Measurements from ENCODE around the gene SAPCD2. TPM values are rescaled to one million over a fixed set of nuclear protein-coding genes. Genes with fewer than 3 reads are reported as not detected.

Gene SAPCD2
- total and polyA plus RNA-seq, 8 donors = 0.04 to 0.97 (median 0.34) TPM

- Histone ChIP-seq H3K36me3 (peaks cover 0 to 35% (median 0%) of the 10 kb centered on the region in 3 donors), H3K4me3 (no peak overlapping the region), H3K4me1 (no peaks in the 10 kb centered on the region), H3K27me3 (no peaks in the 10 kb centered on the region), H3K27ac (no peak overlapping the region), H3K9me3 (no peaks in the 10 kb centered on the region)
- WGBS, 2 donors = 96 to 98% methylated on average over 36 of the region's 36 CpGs
- ATAC-seq (no peak), DNase-seq (no peak), FAIRE-seq (no peak)
- intact Hi-C loops (cut with DNase I) = no loop called here
- no peak for TF ChIP-seq CTCF (IDR thresholded peaks at IDR 0.05)
Observed at GRCh38 chr9:137014776-137015539, 55.4 kb downstream of the SAPCD2 start.

DNA sequence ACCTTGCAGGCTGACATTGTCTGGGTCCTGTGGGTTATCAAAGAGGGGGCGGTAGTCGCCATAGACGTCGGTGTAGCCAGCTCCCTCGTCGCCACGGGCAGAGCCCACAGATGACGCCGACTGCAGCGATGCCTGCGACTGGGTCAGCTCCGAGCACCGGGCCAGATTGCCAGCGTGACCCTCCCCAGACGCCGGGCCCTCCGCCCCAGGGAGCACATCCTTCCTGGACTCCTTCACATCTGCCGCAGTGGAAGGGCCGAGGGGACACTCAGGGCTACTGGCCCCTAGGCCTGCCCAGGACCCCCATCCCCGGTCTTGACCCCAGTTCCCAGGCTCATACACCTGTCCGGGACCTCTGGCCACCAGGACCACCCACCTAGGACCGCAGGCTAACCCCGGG lies 56.2 kb downstream of the SAPCD2 start:
- intact Hi-C loops (cut with DNase I) = no loop called here
- no peak for TF ChIP-seq CTCF (IDR thresholded peaks at IDR 0.05)
- no peak for FAIRE-seq
- H3K4me3 ChIP-seq = no peak overlapping the region
- H3K9me3 ChIP-seq = no peaks in the 10 kb centered on the region
- no peaks in the 10 kb centered on the region for H3K27me3 ChIP-seq
- 89 to 96% methylated on average over 23 of the region's 23 CpGs for WGBS, 2 donors
- H3K4me1 ChIP-seq = no peaks in the 10 kb centered on the region
- no peak for ATAC-seq
- H3K27ac ChIP-seq = no peak overlapping the region
- H3K36me3 ChIP-seq = peaks cover 0 to 42% (median 0%) of the 10 kb centered on the region in 3 donors
- DNase-seq = no peak

DNA sequence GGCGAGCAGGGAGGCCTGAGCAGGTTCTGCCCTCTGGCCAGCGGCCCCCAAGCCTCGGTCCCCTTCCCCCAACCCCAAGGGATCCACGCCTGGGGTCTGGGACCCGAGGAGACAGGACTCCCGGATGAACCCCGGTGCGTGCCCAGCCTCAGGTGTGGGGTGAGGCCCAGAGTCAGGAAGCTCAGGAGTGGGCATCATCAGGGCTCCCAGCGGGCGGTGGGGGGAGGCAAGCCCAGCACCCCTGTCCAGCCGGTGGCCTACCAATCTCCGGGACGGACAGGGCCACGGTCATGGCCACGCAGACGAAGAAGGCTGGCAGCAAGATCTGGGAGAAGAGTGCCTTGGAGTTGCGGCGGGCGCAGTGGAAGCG lies 56.8 kb downstream of the SAPCD2 start:
- Histone ChIP-seq H3K4me3 (no peak overlapping the region), H3K4me1 (no peaks in the 10 kb centered on the region), H3K27ac (no peak overlapping the region), H3K36me3 (peaks cover 0 to 38% (median 0%) of the 10 kb centered on the region in 3 donors), H3K9me3 (no peaks in the 10 kb centered on the region), H3K27me3 (no peaks in the 10 kb centered on the region)
- no peak for TF ChIP-seq CTCF (IDR thresholded peaks at IDR 0.05)
- ATAC-seq (no peak), FAIRE-seq (no peak), DNase-seq (no peak)
- WGBS, 2 donors = 97% methylated on average over 19 to 20 of the region's 20 CpGs
- intact Hi-C loops (cut with DNase I) = no loop called here

GRCh38 chr9:137012694-137013570 lies 57.4 kb downstream of the SAPCD2 start:
- DNase-seq = no peak
- no peaks in the 10 kb centered on the region for H3K9me3 ChIP-seq

More at GRCh38 chr9:137012694-137013570, 57.4 kb downstream of the SAPCD2 start:
- H3K36me3 ChIP-seq = peaks cover 0 to 38% (median 0%) of the 10 kb centered on the region in 3 donors
- 89 to 93% methylated on average over 67 of the region's 67 CpGs for WGBS, 2 donors
- TF ChIP-seq CTCF (IDR thresholded peaks at IDR 0.05) = no peak
- H3K27ac ChIP-seq = no peak overlapping the region
- intact Hi-C loops (cut with DNase I) = no loop called here
- ATAC-seq (no peak), FAIRE-seq (no peak)
- H3K4me1 ChIP-seq = no peaks in the 10 kb centered on the region
- no peak overlapping the region for H3K4me3 ChIP-seq
- no peaks in the 10 kb centered on the region for H3K27me3 ChIP-seq

Other genes starting within 250 kb of the SAPCD2 start
Only the 30 nearest of the 36 such genes appear.
- gene TRAF2, start 184.0 kb downstream of the SAPCD2 start, total RNA-seq = 10 to 100 TPM in 1 of 6 donors, 1 to 10 TPM in 5; 4.8 to 13.4 (median 6.9) TPM
- gene TRAF2, start 184.0 kb downstream of the SAPCD2 start, polyA plus RNA-seq = 10 to 100 TPM; 14.4 TPM
- 10 to 100 TPM; 56.2 to 80.2 (median 60.4) TPM for gene FBXW5, start 125.8 kb downstream of the SAPCD2 start, total RNA-seq
- gene FBXW5, start 125.8 kb downstream of the SAPCD2 start, polyA plus RNA-seq = 100 to 1,000 TPM; 112 to 117 TPM
- gene C8G, start 125.3 kb downstream of the SAPCD2 start, total RNA-seq = 1 to 10 TPM in 1 of 6 donors, under 1 TPM in 4, not detected in 1; 0.24 to 1.2 (median 0.43) TPM
- 1 to 10 TPM in 1 of 2 donors, under 1 TPM in 1; 0.84 to 5.0 TPM for gene C8G, start 125.3 kb downstream of the SAPCD2 start, polyA plus RNA-seq
- gene LCN12, start 118.3 kb downstream of the SAPCD2 start, total RNA-seq = 1 to 10 TPM in 5 of 6 donors, under 1 TPM in 1; 0.57 to 7.6 (median 3.0) TPM
- gene LCN12, start 118.3 kb downstream of the SAPCD2 start, polyA plus RNA-seq = 10 to 100 TPM in 1 of 2 donors, 1 to 10 TPM in 1; 9.0 to 16.5 TPM
- gene PTGDS, start 93.1 kb downstream of the SAPCD2 start, total RNA-seq = 10 to 100 TPM in 4 of 6 donors, 1 to 10 TPM in 2; 5.7 to 42.7 (median 25.8) TPM
- 10 to 100 TPM; 35.0 to 49.1 TPM for gene PTGDS, start 93.1 kb downstream of the SAPCD2 start, polyA plus RNA-seq
- gene LCNL1, start 87.6 kb downstream of the SAPCD2 start, total RNA-seq = under 1 TPM in 3 of 6 donors, not detected in 3; 0.12 to 0.17 (median 0.14) TPM
- gene LCNL1, start 87.6 kb downstream of the SAPCD2 start, polyA plus RNA-seq = under 1 TPM; 0.23 to 0.38 TPM
- gene PAXX, start 78.1 kb downstream of the SAPCD2 start, total RNA-seq = 10 to 100 TPM; 16.0 to 23.5 (median 20.0) TPM
- 100 to 1,000 TPM; 184 to 222 TPM for gene PAXX, start 78.1 kb downstream of the SAPCD2 start, polyA plus RNA-seq
- gene CLIC3, start 74.0 kb downstream of the SAPCD2 start, total RNA-seq = under 1 TPM in 5 of 6 donors, not detected in 1; 0.24 to 0.44 (median 0.38) TPM
- 1 to 10 TPM; 1.1 to 1.3 TPM for gene CLIC3, start 74.0 kb downstream of the SAPCD2 start, polyA plus RNA-seq
- gene ABCA2, start 42.3 kb downstream of the SAPCD2 start, total RNA-seq = 10 to 100 TPM; 16.2 to 32.6 (median 25.4) TPM
- gene ABCA2, start 42.3 kb downstream of the SAPCD2 start, polyA plus RNA-seq = 10 to 100 TPM; 70.4 to 80.0 TPM
- gene FUT7, start 38.5 kb downstream of the SAPCD2 start, total RNA-seq = under 1 TPM in 2 of 6 donors, not detected in 4; 0.18 to 0.19 TPM
- under 1 TPM in 1 of 2 donors, not detected in 1; 0.12 TPM for gene FUT7, start 38.5 kb downstream of the SAPCD2 start, polyA plus RNA-seq
- 10 to 100 TPM; 31.5 to 70.9 (median 36.8) TPM for gene NPDC1, start 24.4 kb downstream of the SAPCD2 start, total RNA-seq
- 100 to 1,000 TPM; 183 to 328 TPM for gene NPDC1, start 24.4 kb downstream of the SAPCD2 start, polyA plus RNA-seq
- gene ENTPD2, start 16.5 kb downstream of the SAPCD2 start, total RNA-seq = 1 to 10 TPM in 5 of 6 donors, under 1 TPM in 1; 0.91 to 4.5 (median 2.0) TPM
- gene ENTPD2, start 16.5 kb downstream of the SAPCD2 start, polyA plus RNA-seq = 1 to 10 TPM; 4.5 to 6.5 TPM
- gene UAP1L1, start 7.0 kb upstream of the SAPCD2 start, total RNA-seq = 10 to 100 TPM in 1 of 6 donors, 1 to 10 TPM in 5; 5.2 to 13.6 (median 5.9) TPM
- 10 to 100 TPM; 10.5 to 14.4 TPM for gene UAP1L1, start 7.0 kb upstream of the SAPCD2 start, polyA plus RNA-seq
- 10 to 100 TPM; 22.0 to 33.5 (median 26.0) TPM for gene MAN1B1, start 16.4 kb upstream of the SAPCD2 start, total RNA-seq
- 10 to 100 TPM; 83.6 to 86.0 TPM for gene MAN1B1, start 16.4 kb upstream of the SAPCD2 start, polyA plus RNA-seq
- gene DPP7, start 44.2 kb upstream of the SAPCD2 start, total RNA-seq = 100 to 1,000 TPM in 2 of 6 donors, 10 to 100 TPM in 4; 87.3 to 113 (median 98.8) TPM
- 100 to 1,000 TPM; 497 to 526 TPM for gene DPP7, start 44.2 kb upstream of the SAPCD2 start, polyA plus RNA-seq
- gene GRIN1, start 68.6 kb upstream of the SAPCD2 start, total RNA-seq = under 1 TPM in 4 of 6 donors, not detected in 2; 0.08 to 0.44 (median 0.22) TPM
- gene GRIN1, start 68.6 kb upstream of the SAPCD2 start, polyA plus RNA-seq = under 1 TPM; 0.21 to 0.53 TPM
- under 1 TPM; 0.28 to 0.90 (median 0.49) TPM for gene LRRC26, start 99.5 kb upstream of the SAPCD2 start, total RNA-seq
- gene LRRC26, start 99.5 kb upstream of the SAPCD2 start, polyA plus RNA-seq = not detected
- gene TMEM210, start 101.5 kb upstream of the SAPCD2 start, total RNA-seq = not detected
- not detected for gene TMEM210, start 101.5 kb upstream of the SAPCD2 start, polyA plus RNA-seq
- 10 to 100 TPM; 22.2 to 39.4 (median 31.5) TPM for gene ANAPC2, start 118.0 kb upstream of the SAPCD2 start, total RNA-seq
- gene ANAPC2, start 118.0 kb upstream of the SAPCD2 start, polyA plus RNA-seq = 100 to 1,000 TPM in 1 of 2 donors, 10 to 100 TPM in 1; 99.9 to 122 TPM
- gene SSNA1, start 118.1 kb upstream of the SAPCD2 start, total RNA-seq = 10 to 100 TPM; 30.8 to 45.2 (median 38.3) TPM
- gene SSNA1, start 118.1 kb upstream of the SAPCD2 start, polyA plus RNA-seq = 10 to 100 TPM; 67.4 to 81.0 TPM
- gene TPRN, start 130.2 kb upstream of the SAPCD2 start, total RNA-seq = 100 to 1,000 TPM in 1 of 6 donors, 10 to 100 TPM in 5; 50.3 to 110 (median 74.8) TPM
- 10 to 100 TPM; 48.7 to 66.5 TPM for gene TPRN, start 130.2 kb upstream of the SAPCD2 start, polyA plus RNA-seq
- gene TMEM203, start 135.1 kb upstream of the SAPCD2 start, total RNA-seq = 10 to 100 TPM in 5 of 6 donors, 1 to 10 TPM in 1; 9.7 to 19.0 (median 13.1) TPM
- gene TMEM203, start 135.1 kb upstream of the SAPCD2 start, polyA plus RNA-seq = 10 to 100 TPM; 16.9 to 22.8 TPM
- gene NDOR1, start 135.1 kb upstream of the SAPCD2 start, total RNA-seq = 10 to 100 TPM in 1 of 6 donors, 1 to 10 TPM in 5; 4.6 to 12.9 (median 6.5) TPM
- gene NDOR1, start 135.1 kb upstream of the SAPCD2 start, polyA plus RNA-seq = 10 to 100 TPM in 1 of 2 donors, 1 to 10 TPM in 1; 9.7 to 25.4 TPM
- 1 to 10 TPM; 3.3 to 6.5 (median 3.4) TPM for gene RNF208, start 151.7 kb upstream of the SAPCD2 start, total RNA-seq
- 10 to 100 TPM; 11.4 to 20.7 TPM for gene RNF208, start 151.7 kb upstream of the SAPCD2 start, polyA plus RNA-seq
- under 1 TPM in 2 of 6 donors, not detected in 4; 0.22 to 0.32 TPM for gene CYSRT1, start 154.6 kb upstream of the SAPCD2 start, total RNA-seq
- 1 to 10 TPM in 1 of 2 donors, under 1 TPM in 1; 0.87 to 1.3 TPM for gene CYSRT1, start 154.6 kb upstream of the SAPCD2 start, polyA plus RNA-seq
- under 1 TPM in 1 of 6 donors, not detected in 5; 0.09 TPM for gene RNF224, start 156.9 kb upstream of the SAPCD2 start, total RNA-seq
- gene RNF224, start 156.9 kb upstream of the SAPCD2 start, polyA plus RNA-seq = under 1 TPM; 0.61 TPM
- gene SLC34A3, start 160.3 kb upstream of the SAPCD2 start, total RNA-seq = under 1 TPM in 2 of 6 donors, not detected in 4; 0.12 to 0.19 TPM
- gene SLC34A3, start 160.3 kb upstream of the SAPCD2 start, polyA plus RNA-seq = under 1 TPM; 0.21 to 0.42 TPM
- gene TUBB4B, start 170.7 kb upstream of the SAPCD2 start, total RNA-seq = 10 to 100 TPM; 40.9 to 87.6 (median 64.7) TPM
- 100 to 1,000 TPM in 1 of 2 donors, 10 to 100 TPM in 1; 96.2 to 143 TPM for gene TUBB4B, start 170.7 kb upstream of the SAPCD2 start, polyA plus RNA-seq
- not detected for gene STPG3, start 180.7 kb upstream of the SAPCD2 start, total RNA-seq
- under 1 TPM in 1 of 2 donors, not detected in 1; 0.23 TPM for gene STPG3, start 180.7 kb upstream of the SAPCD2 start, polyA plus RNA-seq
- gene NELFB, start 184.8 kb upstream of the SAPCD2 start, total RNA-seq = 10 to 100 TPM; 22.3 to 34.0 (median 29.0) TPM
- 10 to 100 TPM; 28.7 to 34.2 TPM for gene NELFB, start 184.8 kb upstream of the SAPCD2 start, polyA plus RNA-seq

Measured in pancreas (tissue), 10 donors.